KMS-11 (cell line): ENCODE results near the gene IGFBP3.

Source experiments
- H2AFZ ChIP-seq: fragments of 200-600 bp; sonication (generic); 2 replicates; pipeline ENCODE4 v1.6.1; 2016; ENCODE audit warnings: antibody characterized with exemption, mixed run types, low read depth
- H3K27ac ChIP-seq: fragments of 200-600 bp; sonication (generic); 2 replicates; pipeline ENCODE4 v1.6.1; 2016; ENCODE audit warnings: mild to moderate bottlenecking, mixed run types
- H3K27me3 ChIP-seq: fragments of 200-600 bp; sonication (generic); 2 replicates; pipeline ENCODE4 v1.6.1; 2017; ENCODE audit warnings: mild to moderate bottlenecking, low read depth, mixed run types, moderate library complexity; ENCODE audit not compliant: insufficient read depth
- H3K36me3 ChIP-seq: fragments of 200-600 bp; sonication (generic); 2 replicates; pipeline ENCODE4 v1.6.1; 2017; ENCODE audit warnings: mild to moderate bottlenecking, mixed run types; ENCODE audit not compliant: insufficient read depth
- H3K4me1 ChIP-seq: fragments of 200-600 bp; sonication (generic); 2 replicates; pipeline ENCODE4 v1.6.1; 2016; ENCODE audit warnings: mild to moderate bottlenecking, low read depth, mixed run types; ENCODE audit not compliant: poor library complexity, severe bottlenecking
- H3K4me2 ChIP-seq: fragments of 200-600 bp; sonication (generic); 2 replicates; pipeline ENCODE4 v1.7.0; 2016; ENCODE audit warnings: mild to moderate bottlenecking, mixed run types
- H3K4me3 ChIP-seq: fragments of 200-600 bp; sonication (generic); IDR thresholded peaks from 2 replicates; pipeline ENCODE4 v1.6.1; 2017; ENCODE audit warnings: low read depth, low read length, mixed read lengths; ENCODE audit not compliant: insufficient read depth
- H3K79me2 ChIP-seq: fragments of 200-600 bp; sonication (generic); 2 replicates; pipeline ENCODE4 v1.6.1; 2016; ENCODE audit warnings: low read depth, mixed run types; ENCODE audit not compliant: insufficient read depth
- H3K9ac ChIP-seq: fragments of 200-600 bp; sonication (generic); 2 replicates; pipeline ENCODE4 v1.6.1; 2016; ENCODE audit warnings: mild to moderate bottlenecking, mixed run types
- H4K20me1 ChIP-seq: fragments of 200-600 bp; sonication (generic); 2 replicates; pipeline ENCODE4 v1.6.1; 2016; ENCODE audit warnings: mild to moderate bottlenecking, mixed run types; ENCODE audit not compliant: insufficient read depth
- CTCF ChIP-seq: fragments of 200-600 bp; sonication (generic); conservative IDR thresholded peaks from 2 replicates; pipeline ENCODE4 v1.6.1; 2017; ENCODE audit warnings: low read depth, mild to moderate bottlenecking, antibody characterized with exemption, low read length, moderate library complexity, mixed read lengths

IGFBP3 gene

GRCh38 chr7:45881759-45882464 is 39.2 kb downstream of the IGFBP3 start:
- H3K79me2 ChIP-seq = no peaks in the 10 kb centered on the region
- no peak overlapping the region for H3K9ac ChIP-seq
- H3K36me3 ChIP-seq = no peaks in the 10 kb centered on the region
- no peaks in the 10 kb centered on the region for H4K20me1 ChIP-seq
- H3K4me1 ChIP-seq = no peaks in the 10 kb centered on the region
- H2AFZ ChIP-seq = no peak overlapping the region
- H3K27ac ChIP-seq = no peak overlapping the region
- H3K4me2 ChIP-seq = no peak overlapping the region
- H3K4me3 ChIP-seq = no peak overlapping the region
- no peaks in the 10 kb centered on the region for H3K27me3 ChIP-seq
- TF ChIP-seq CTCF = no peak

GRCh38 chr7:45881280-45881758 is 39.8 kb downstream of the IGFBP3 start:
- no peak overlapping the region for H3K27ac ChIP-seq
- TF ChIP-seq CTCF = no peak

GRCh38 chr7:45880433-45880860 is 40.6 kb downstream of the IGFBP3 start:
- TF ChIP-seq CTCF = no peak
- H3K36me3 ChIP-seq = no peaks in the 10 kb centered on the region
- H3K9ac ChIP-seq = no peak overlapping the region
- no peak overlapping the region for H2AFZ ChIP-seq
- no peaks in the 10 kb centered on the region for H3K79me2 ChIP-seq
- H3K4me1 ChIP-seq = no peaks in the 10 kb centered on the region
- no peak overlapping the region for H3K4me3 ChIP-seq
- no peaks in the 10 kb centered on the region for H4K20me1 ChIP-seq
- no peaks in the 10 kb centered on the region for H3K27me3 ChIP-seq
- H3K4me2 ChIP-seq = no peak overlapping the region
- no peak overlapping the region for H3K27ac ChIP-seq

More at GRCh38 chr7:45881280-45881758, 39.8 kb downstream of the IGFBP3 start:
- Histone ChIP-seq H3K9ac (no peak overlapping the region), H2AFZ (no peak overlapping the region), H3K27me3 (no peaks in the 10 kb centered on the region), H3K4me1 (no peaks in the 10 kb centered on the region), H3K36me3 (no peaks in the 10 kb centered on the region), H3K4me3 (no peak overlapping the region), H3K4me2 (no peak overlapping the region), H4K20me1 (no peaks in the 10 kb centered on the region), H3K79me2 (no peaks in the 10 kb centered on the region)

DNA sequence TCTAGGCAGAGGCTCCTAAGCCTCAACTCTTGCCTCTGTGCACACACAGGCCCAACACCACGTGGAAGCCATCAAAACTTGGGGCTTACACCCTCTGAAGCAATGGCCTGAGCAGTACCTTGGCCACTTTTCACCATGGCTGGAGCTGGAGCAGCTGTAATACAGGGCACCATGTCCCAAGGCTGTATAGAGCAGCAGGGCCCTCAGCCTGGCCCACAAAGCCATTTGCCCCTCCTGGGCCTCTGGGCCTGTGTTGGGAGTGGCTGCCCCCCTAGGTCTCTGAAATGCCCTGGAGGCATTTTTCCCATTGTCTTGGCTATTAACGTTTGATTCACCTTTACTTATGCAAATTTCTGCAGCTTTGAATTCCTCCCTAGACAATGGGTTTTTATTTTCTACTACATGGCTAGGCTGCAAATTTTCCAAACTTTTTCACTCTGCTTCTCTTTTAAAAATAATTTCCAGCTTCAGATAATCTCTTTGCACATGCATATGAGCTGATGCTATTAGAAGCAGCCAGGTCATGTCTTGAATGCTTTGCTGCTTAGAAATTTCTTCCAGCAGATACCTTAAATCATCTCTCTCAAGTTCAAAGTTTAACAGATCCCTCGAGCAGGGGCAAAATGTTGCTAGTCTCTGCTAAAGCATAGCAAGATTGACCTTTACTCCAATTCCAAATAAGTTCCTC is 42.5 kb downstream of the IGFBP3 start:
- Histone ChIP-seq H3K4me2 (no peak overlapping the region), H2AFZ (no peak overlapping the region), H3K27ac (no peak overlapping the region), H4K20me1 (no peaks in the 10 kb centered on the region), H3K4me3 (no peak overlapping the region), H3K79me2 (no peaks in the 10 kb centered on the region), H3K9ac (no peak overlapping the region), H3K27me3 (no peaks in the 10 kb centered on the region), H3K4me1 (no peaks in the 10 kb centered on the region), H3K36me3 (no peaks in the 10 kb centered on the region)
- TF ChIP-seq CTCF = no peak
